Effector memory CD8-positive, alpha-beta T cell (primary cell): Measurements from ENCODE around the gene NUDT8.

Experiments
- ATAC-seq: fragments of 150-1000 bp; cut with Tn5 transposase; replicated peaks from 2 replicates; pipeline ENCODE4 v1.10.0; 2021; ENCODE audit warnings: mild to moderate bottlenecking, moderate library complexity
- DNase-seq, 3 experiments: peaks; one replicate each; pipeline ENCODE4 v3.0.0; 2021
- H3K27ac Mint-ChIP-seq, 2 donors: one replicate each; pipeline ENCODE4 v1.8.0; 2022; ENCODE audit warnings: mild to moderate bottlenecking in 2 of 2, mixed read lengths in 2 of 2, moderate library complexity in 2 of 2
- H3K27me3 Mint-ChIP-seq, 2 donors: one replicate each; pipeline ENCODE4 v1.8.0; 2022; ENCODE audit warnings: mixed read lengths in 2 of 2
- H3K36me3 Mint-ChIP-seq: one replicate; pipeline ENCODE4 v1.8.0; 2022; ENCODE audit warnings: mild to moderate bottlenecking, moderate library complexity, mixed read lengths; ENCODE audit not compliant: insufficient read depth
- H3K4me1 Mint-ChIP-seq, 2 donors: one replicate each; pipeline ENCODE4 v1.8.0; 2022; ENCODE audit warnings: low read depth in 2 of 2, mixed read lengths in 2 of 2
- H3K4me3 Mint-ChIP-seq, 2 donors: one replicate each; pipeline ENCODE4 v1.8.0; 2022; ENCODE audit warnings: mild to moderate bottlenecking in 2 of 2, mixed read lengths in 2 of 2, moderate library complexity in 2 of 2
- H3K9me3 Mint-ChIP-seq, 2 donors: one replicate each; pipeline ENCODE4 v1.8.0; 2022; ENCODE audit warnings: mixed read lengths in 2 of 2

The NUDT8 gene

GRCh38 chr11:67613313-67613959, 16.3 kb downstream of the NUDT8 start:
- Mint-ChIP-seq H3K27me3 (no peaks in the 10 kb centered on the region), H3K27ac (peak overlapping the region; percentile 99), H3K36me3 (peaks cover 42% of the 10 kb centered on the region), H3K4me1 (peaks cover 25 to 30% of the 10 kb centered on the region in 2 donors), H3K9me3 (no peaks in the 10 kb centered on the region), H3K4me3 (peak overlapping the region; percentile 81 to 85)
- DNase-seq: no peak
- ATAC-seq: no peak

- ATAC-seq (no peak), DNase-seq (no peak)
- H3K4me3 Mint-ChIP-seq: peak overlapping the region in 1 of 2 donors; percentile 17
- H3K9me3 Mint-ChIP-seq: no peaks in the 10 kb centered on the region
- H3K36me3 Mint-ChIP-seq: peaks cover 47% of the 10 kb centered on the region
- H3K4me1 Mint-ChIP-seq: peaks cover 27 to 30% of the 10 kb centered on the region in 2 donors
- peak overlapping the region; percentile 99 for H3K27ac Mint-ChIP-seq
- H3K27me3 Mint-ChIP-seq: no peaks in the 10 kb centered on the region
Observed at GRCh38 chr11:67612751-67613150, 17.0 kb downstream of the NUDT8 start.

DNA sequence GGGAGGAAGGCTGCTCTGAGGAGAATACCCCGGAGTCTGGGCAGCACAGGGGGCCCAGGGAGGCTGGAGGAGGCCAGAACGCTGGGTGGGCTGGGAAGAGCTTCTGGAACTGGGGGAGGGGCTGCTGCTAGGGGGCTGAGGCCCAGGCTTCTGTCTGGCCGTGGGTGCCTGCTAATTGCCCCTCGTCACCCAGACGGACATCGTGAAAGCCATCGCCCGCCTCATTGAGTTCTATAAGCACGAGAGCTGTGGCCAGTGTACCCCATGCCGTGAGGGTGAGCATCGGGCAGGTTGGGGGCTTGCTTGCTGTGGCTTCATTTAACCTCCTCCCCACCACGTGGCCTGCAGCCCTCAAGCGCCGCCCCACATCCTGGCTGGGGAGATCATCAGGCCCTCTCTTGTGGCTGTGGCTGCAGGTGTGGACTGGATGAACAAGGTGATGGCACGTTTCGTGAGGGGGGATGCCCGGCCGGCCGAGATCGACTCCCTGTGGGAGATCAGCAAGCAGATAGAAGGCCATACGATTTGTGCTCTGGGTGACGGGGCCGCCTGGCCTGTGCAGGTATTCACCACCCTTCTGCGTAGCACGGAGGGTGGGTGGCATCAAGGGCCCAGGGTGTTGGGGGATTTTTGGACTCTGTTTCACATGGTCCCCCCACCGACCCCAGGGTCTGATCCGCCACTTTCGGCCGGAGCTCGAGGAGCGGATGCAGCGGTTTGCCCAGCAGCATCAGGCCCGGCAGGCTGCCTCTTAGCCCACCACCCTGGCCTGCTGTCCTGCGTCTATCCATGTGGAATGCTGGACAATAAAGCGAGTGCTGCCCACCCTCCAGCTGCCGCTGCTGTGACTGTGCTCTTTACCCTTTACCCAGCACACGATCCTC, 17.8 kb downstream of the NUDT8 start:
- Mint-ChIP-seq H3K4me3 (peak overlapping the region in 1 of 2 donors; percentile 17), H3K4me1 (peaks cover 33% of the 10 kb centered on the region in 2 donors), H3K9me3 (no peaks in the 10 kb centered on the region), H3K27ac (peak overlapping the region; percentile 55 to 99), H3K27me3 (no peaks in the 10 kb centered on the region), H3K36me3 (peaks cover 47% of the 10 kb centered on the region)
- ATAC-seq (no peak), DNase-seq (no peak)

- no peaks in the 10 kb centered on the region for H3K9me3 Mint-ChIP-seq
- peaks cover 50% of the 10 kb centered on the region for H3K36me3 Mint-ChIP-seq
- H3K27me3 Mint-ChIP-seq: no peaks in the 10 kb centered on the region
- DNase-seq (no peak), ATAC-seq (no peak)
- peak overlapping the region in 1 of 2 donors; percentile 55 for H3K27ac Mint-ChIP-seq
- H3K4me3 Mint-ChIP-seq: no peak overlapping the region
- H3K4me1 Mint-ChIP-seq: peaks cover 33% of the 10 kb centered on the region in 2 donors
Observed at GRCh38 chr11:67611165-67611564, 18.6 kb downstream of the NUDT8 start.

DNA sequence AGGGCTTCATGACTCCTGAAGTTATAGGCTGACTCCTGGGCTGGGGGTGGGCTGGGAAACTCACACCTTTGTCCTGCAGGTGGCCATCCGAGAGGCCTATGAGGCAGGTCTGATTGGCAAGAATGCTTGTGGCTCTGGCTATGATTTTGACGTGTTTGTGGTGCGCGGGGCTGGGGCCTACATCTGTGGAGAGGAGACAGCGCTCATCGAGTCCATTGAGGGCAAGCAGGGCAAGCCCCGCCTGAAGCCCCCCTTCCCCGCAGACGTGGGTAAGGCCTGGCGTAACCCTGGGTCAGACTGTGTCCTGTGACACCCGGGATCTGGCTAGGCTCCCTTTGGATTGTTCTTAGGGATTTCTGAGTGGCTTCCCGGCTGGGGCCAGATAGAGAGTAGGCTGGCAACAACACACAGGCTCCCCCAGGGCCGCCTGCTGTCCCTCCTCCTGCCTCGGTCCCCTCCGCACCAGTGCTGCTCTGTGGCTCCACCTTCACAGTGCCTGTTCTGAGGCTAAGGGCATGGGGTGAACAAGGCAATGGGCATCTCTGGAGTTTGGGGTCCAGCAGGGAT, 19.4 kb downstream of the NUDT8 start:
- no peak overlapping the region for H3K4me3 Mint-ChIP-seq
- DNase-seq: no peak
- H3K9me3 Mint-ChIP-seq: no peaks in the 10 kb centered on the region
- H3K4me1 Mint-ChIP-seq: peaks cover 32% of the 10 kb centered on the region in 2 donors
- peaks cover 49% of the 10 kb centered on the region for H3K36me3 Mint-ChIP-seq
- H3K27me3 Mint-ChIP-seq: no peaks in the 10 kb centered on the region
- ATAC-seq: no peak
- peak overlapping the region in 1 of 2 donors; percentile 41 for H3K27ac Mint-ChIP-seq

DNA sequence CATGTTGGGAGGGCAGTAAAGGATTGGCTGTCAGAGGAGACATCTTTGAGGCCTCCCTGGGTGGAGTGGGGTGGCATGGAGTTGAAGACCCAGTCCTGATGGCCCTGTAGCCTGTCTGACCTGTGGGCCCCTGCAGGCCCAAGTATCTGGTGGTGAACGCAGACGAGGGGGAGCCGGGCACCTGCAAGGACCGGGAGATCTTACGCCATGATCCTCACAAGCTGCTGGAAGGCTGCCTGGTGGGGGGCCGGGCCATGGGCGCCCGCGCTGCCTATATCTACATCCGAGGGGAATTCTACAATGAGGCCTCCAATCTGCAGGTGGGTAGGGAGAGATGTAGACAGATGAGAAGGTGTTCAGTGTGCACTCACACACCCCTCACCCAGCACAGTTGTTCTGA, 20.4 kb downstream of the NUDT8 start:
- ATAC-seq: no peak
- peak overlapping the region in 1 of 2 donors; percentile 88 for H3K27ac Mint-ChIP-seq
- no peak overlapping the region for H3K4me3 Mint-ChIP-seq
- H3K27me3 Mint-ChIP-seq: no peaks in the 10 kb centered on the region
- no peak for DNase-seq
- peaks cover 24 to 26% of the 10 kb centered on the region in 2 donors for H3K4me1 Mint-ChIP-seq
- no peaks in the 10 kb centered on the region for H3K9me3 Mint-ChIP-seq
- H3K36me3 Mint-ChIP-seq: peaks cover 47% of the 10 kb centered on the region

GRCh38 chr11:67608486-67608885, 21.3 kb downstream of the NUDT8 start:
- no peaks in the 10 kb centered on the region for H3K9me3 Mint-ChIP-seq
- no peak for DNase-seq
- peak overlapping the region; percentile 21 to 78 for H3K4me3 Mint-ChIP-seq
- peaks cover 17 to 18% of the 10 kb centered on the region in 2 donors for H3K4me1 Mint-ChIP-seq
- no peaks in the 10 kb centered on the region for H3K27me3 Mint-ChIP-seq
- peaks cover 39% of the 10 kb centered on the region for H3K36me3 Mint-ChIP-seq
- no peak for ATAC-seq
- peak overlapping the region in 1 of 2 donors; percentile 88 for H3K27ac Mint-ChIP-seq

GRCh38 chr11:67607507-67607906, 22.2 kb downstream of the NUDT8 start:
- DNase-seq: no peak
- H3K9me3 Mint-ChIP-seq: no peaks in the 10 kb centered on the region

GRCh38 chr11:67606492-67607295, 23.0 kb downstream of the NUDT8 start, which contains the start of gene NDUFV1:
Gene NDUFV1, plus strand, starts transcription at chr11:67606936. Its CDS starts 69 bp downstream, at chr11:67607005.
- Mint-ChIP-seq H3K9me3 (no peaks in the 10 kb centered on the region), H3K36me3 (peaks cover 26% of the 10 kb centered on the region), H3K27ac (peak within 1 kb of the TSS; percentile 88 to 90), H3K27me3 (peaks cover 7 to 8% of the 10 kb centered on the region in 2 donors), H3K4me1 (peaks cover 11 to 16% of the 10 kb centered on the region in 2 donors), H3K4me3 (peak within 1 kb of the TSS; percentile 78 to 84)
- DNase-seq: peak; percentile 94 to 96 (median 96)
- ATAC-seq: peak; percentile 98

More at GRCh38 chr11:67607507-67607906, 22.2 kb downstream of the NUDT8 start:
- H3K36me3 Mint-ChIP-seq: peaks cover 29% of the 10 kb centered on the region
- H3K4me3 Mint-ChIP-seq: peak overlapping the region; percentile 78 to 84
- peak overlapping the region; percentile 88 to 90 for H3K27ac Mint-ChIP-seq
- no peak for ATAC-seq
- H3K4me1 Mint-ChIP-seq: peaks cover 13 to 16% of the 10 kb centered on the region in 2 donors
- H3K27me3 Mint-ChIP-seq: peaks cover 7% of the 10 kb centered on the region in 2 donors

DNA sequence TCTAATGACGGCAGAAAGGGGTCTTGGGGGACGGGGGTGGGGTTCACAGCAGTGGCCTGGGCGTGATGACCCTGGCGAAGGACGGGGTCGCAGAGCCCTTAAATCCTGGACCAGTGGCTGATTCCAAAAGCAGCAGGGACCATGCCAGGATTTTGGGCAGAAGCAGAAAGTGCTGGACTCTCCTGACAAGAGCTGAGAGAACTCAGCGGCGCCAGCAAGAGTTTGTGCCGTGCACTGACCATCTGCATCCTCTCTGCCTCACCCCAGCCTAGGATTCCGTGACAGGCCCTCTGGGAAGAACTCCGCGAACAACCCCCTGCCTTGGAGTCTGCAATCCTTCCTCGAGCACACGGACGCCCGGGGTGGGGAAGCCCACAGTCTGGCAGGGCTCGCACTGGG, 23.6 kb downstream of the NUDT8 start:
- Mint-ChIP-seq H3K4me1 (peaks cover 11 to 16% of the 10 kb centered on the region in 2 donors), H3K4me3 (peak overlapping the region; percentile 78 to 84), H3K27ac (peak overlapping the region; percentile 88 to 90), H3K9me3 (no peaks in the 10 kb centered on the region), H3K36me3 (peaks cover 26% of the 10 kb centered on the region), H3K27me3 (peaks cover 8% of the 10 kb centered on the region in 2 donors)
- DNase-seq: no peak
- no peak for ATAC-seq

GRCh38 chr11:67605231-67606011, 24.3 kb downstream of the NUDT8 start:
- peaks cover 8 to 15% of the 10 kb centered on the region in 2 donors for H3K27me3 Mint-ChIP-seq
- H3K9me3 Mint-ChIP-seq: no peaks in the 10 kb centered on the region
- DNase-seq: no peak
- H3K36me3 Mint-ChIP-seq: peaks cover 26% of the 10 kb centered on the region
- H3K27ac Mint-ChIP-seq: peak overlapping the region in 1 of 2 donors; percentile 88
- H3K4me3 Mint-ChIP-seq: peak overlapping the region; percentile 67
- no peak for ATAC-seq
- peaks cover 15 to 21% of the 10 kb centered on the region in 2 donors for H3K4me1 Mint-ChIP-seq

GRCh38 chr11:67604815-67605214, 24.9 kb downstream of the NUDT8 start:
- no peaks in the 10 kb centered on the region for H3K9me3 Mint-ChIP-seq
- no peak overlapping the region for H3K4me3 Mint-ChIP-seq
- H3K27ac Mint-ChIP-seq: no peak overlapping the region
- no peak for ATAC-seq
- peaks cover 22% of the 10 kb centered on the region for H3K36me3 Mint-ChIP-seq
- no peak for DNase-seq
- peaks cover 15 to 24% of the 10 kb centered on the region in 2 donors for H3K4me1 Mint-ChIP-seq
- H3K27me3 Mint-ChIP-seq: peaks cover 8 to 15% of the 10 kb centered on the region in 2 donors
